HG03175 (cell line): Measurements from ENCODE around the gene B4GALNT2.

Source experiments
- ATAC-seq: cut with Tn5 transposase; IDR thresholded peaks from one replicate; pipeline ENCODE4 v1.9.1; 2021; ENCODE audit warnings: mild to moderate bottlenecking, moderate library complexity; ENCODE audit not compliant: unreplicated experiment

The B4GALNT2 gene

DNA sequence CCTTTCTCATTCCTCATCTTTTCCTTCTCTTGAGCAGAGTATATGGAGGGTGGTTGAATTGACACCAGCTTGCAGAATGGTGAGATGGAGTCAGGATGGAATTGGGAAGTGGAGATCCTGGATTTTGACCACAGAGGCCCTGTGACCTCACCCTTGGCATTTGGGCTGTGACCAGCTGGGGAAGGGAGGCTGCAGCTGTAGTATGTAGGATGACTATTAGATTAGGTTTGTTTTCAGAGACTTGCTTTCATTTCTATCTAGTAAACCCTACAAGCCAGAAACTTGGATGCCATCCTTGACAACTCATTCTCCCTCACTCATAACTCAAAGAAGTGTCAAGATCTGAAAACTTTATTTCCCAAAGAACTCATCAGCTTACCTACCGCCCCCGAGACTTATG, 71.9 kb downstream of the B4GALNT2 start:
- no peak for ATAC-seq

DNA sequence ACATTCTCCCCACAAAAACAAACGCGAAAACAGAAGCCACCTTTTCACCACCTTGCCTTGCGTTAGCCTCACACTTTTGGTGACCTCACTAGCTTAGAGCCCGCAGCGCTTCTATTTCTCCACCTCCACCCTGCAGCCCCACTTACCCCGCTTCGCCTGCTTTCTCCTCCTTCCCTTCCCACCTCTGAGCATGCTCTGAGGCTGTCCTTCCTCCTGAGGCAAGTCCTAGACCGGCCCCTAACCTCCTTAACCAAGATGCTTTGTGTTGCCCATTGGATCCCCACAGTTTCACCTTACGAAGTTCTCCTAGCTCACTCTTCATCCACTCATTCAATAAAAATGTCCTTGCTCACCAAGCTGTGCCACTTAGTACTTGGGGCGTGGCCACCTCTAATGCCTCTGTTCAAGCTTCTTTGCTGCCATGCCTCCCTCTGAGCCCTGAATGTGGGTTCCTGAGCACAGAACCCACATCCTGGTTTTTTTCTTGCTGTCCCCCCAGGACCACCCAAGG, 76.5 kb downstream of the B4GALNT2 start:
- ATAC-seq: no peak

DNA sequence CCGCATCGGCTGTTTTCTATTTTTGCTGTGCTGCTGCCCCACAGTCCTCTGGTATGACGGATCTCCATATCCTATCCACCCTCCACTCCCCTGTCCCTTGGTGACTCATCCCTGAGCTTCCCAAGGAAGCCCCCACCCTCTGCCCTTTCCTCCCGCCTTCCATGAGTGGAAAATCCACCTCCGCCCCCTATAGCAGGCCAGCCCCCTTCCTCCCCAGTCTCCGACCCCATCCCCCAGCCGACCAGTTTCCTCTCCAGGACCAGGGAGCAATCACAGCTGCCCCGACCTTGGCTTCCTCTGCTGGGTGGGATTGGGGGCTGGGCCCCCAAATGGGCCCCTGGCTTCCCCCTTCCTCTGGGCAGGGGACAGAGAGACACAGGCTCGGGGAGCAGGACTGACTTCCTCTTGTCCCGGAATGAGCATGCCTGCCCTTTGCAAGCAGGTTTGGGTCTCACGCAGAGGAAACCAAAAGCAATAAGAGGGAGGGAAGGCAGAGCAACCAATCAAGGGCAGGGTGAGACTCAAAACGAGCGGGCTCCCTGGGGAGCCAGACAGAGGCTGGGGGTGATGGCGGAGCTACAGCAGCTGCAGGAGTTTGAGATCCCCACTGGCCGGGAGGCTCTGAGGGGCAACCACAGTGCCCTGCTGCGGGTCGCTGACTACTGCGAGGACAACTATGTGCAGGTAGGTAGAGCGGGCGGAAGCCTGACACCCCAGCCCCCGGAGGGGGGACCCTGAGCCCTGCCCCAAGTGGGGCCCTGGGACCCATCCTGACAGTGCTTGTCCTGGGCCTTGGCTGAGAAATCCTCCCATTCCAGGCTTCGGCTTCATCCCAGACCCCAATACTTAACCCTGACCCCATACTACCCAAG, 77.8 kb downstream of the B4GALNT2 start, which contains the start of the genes ABI3 and GNGT2:
ABI3 (plus strand) TSS at position 550 of the 872 bp plus-strand sequence; CDS start at position 568, 18 bp downstream.
GNGT2 (minus strand) TSS at position 417 of the 872 bp plus-strand sequence. CDS start 3,152 bp downstream, outside the sequence.
- peak; percentile 86 for ATAC-seq

DNA sequence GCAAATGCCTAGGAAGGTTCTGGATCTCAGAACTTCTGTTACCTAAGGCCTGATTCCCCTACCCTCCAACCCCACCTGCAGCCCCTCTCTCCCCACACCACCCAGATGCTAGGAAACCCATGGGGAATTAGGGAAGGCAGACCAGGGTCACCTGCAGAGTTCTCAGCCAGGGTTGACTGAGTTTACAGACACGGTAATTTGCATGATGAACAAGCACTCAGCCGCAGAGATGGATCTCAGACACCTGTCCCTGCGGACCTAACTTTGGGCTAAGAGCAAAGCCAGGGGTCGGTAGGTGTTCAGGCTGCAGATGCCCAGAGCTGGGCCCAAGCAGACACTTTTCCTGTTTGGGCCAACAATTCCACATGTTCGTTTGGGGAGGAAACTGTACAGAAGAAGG, 80.8 kb downstream of the B4GALNT2 start:
- ATAC-seq: no peak

DNA sequence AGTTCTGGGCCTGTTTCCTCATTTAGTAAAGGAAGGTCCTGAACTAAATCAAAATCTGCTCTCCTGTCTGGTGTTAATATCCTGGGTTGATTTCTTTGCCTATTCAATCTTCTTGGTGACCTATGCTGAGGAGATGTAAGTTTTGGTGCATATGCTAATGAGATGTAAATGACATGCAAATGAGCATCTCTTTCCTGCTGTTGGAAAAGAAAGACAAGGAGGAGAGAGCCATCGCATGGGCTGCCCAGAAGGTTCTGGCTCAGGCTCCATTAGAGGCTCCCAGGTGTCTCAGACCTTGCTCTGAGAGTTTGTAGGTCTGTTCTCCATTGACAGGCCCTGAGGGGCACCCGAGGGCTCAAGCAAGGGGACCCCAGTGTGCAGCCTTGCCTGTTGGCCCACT, 81.3 kb downstream of the B4GALNT2 start:
- ATAC-seq: no peak

DNA sequence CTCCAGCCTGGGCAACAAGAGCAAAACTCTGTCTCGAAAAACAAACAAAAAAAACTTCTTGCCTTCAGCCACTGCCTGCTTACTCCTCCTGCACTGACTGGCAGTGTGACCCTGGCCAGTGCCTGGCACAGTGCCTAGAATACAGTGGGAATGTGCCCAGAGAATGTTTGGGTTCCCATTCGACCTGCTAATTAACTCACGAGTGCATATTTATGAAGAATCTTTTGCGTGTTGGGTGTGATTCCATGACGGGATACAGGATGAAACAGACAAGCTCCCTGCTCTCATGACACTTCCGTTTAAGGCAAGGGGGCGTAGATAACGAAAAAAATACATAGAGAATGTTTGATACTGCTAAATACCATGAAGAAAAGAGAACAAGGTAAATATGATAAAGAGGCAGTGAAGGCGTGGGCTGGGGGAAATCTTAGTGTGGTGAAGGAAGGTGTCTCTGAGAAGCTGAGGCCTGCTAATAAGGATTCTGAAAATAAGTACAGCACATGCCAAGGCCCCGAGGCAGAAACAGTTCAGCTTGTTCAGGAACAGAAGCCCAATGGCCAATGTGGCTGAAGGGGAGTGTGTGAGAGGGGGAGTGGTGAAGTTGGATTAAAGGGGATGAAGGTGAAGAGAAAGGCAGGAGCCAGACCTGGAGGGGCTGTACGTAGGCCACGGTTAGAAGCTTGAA, 82.2 kb downstream of the B4GALNT2 start:
- no peak for ATAC-seq

DNA sequence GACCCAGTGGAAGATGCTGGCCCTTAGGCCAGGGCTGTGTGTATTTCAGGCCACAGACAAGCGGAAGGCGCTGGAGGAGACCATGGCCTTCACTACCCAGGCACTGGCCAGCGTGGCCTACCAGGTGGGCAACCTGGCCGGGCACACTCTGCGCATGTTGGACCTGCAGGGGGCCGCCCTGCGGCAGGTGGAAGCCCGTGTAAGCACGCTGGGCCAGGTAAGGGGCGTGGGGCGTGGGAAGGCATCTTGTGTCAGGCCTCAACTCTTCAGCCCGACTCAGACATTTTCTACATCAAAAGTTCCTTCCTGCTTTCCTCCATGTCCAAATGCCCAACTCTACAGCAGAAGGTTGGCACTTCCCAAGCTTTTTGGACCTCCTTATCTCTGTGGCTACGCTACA, 83.9 kb downstream of the B4GALNT2 start:
- no peak for ATAC-seq

DNA sequence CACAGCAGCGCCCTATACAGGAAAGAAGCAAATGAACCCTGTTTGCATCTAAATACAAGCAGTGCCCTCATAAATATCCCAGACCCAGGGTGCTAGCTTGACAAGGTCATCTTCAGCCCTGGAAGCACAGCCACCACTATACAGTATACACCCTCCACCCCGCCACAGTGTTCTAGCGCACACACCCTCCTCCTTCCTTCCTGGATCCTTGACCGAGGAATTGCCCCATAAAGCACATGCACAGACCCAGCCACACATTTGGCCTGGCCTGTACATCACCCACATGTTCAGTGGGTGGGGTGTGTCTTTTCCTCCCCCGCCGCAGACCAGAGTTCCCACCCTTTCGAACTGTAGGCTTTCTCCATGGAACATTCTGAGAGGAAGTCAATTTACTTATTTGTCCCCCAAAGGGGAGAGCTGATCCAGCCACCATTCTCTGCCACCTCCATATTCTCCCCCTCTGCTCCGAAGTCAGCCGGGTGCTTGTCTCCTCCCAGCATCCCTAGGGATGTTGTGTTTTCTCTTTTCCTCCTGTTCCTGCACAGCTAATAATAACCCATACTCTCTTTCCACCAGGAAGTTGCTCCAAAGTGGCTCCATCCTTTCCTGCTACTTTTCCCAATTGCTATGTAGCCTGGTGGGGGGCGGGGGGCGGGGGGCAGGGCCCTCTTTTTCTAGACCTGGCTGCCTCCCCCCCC, 84.5 kb downstream of the B4GALNT2 start:
- ATAC-seq: no peak

DNA sequence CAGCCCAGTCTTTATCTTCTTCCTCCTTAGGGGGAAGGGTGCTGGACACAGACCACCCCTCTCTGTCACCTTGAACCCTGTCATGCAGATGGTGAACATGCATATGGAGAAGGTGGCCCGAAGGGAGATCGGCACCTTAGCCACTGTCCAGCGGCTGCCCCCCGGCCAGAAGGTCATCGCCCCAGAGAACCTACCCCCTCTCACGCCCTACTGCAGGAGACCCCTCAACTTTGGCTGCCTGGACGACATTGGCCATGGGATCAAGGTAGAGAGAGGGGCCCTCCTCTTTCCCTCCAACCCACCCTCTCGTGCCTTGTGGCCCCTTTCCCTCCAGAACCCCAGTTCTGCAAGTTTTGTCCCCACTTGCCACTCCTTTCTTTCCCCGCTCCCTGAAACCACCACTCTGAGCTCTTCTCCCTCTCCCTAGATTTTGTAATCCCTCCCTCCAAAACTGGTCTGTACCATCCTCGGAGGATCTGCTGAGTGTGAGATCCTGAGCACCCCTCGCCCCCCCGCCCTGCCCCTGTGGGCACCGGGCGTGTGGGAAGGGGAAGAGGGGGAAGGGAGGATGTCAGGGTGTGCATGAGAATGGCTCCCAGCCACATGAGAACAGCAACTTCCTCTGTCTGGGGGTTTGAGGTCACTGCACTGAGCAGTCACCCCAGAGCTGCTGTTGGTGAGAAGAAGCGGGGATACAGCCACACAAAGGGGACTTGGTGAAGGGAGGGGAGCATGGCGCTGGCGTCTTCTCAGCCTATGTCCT, 85.3 kb downstream of the B4GALNT2 start:
- peak; percentile 54 for ATAC-seq

DNA sequence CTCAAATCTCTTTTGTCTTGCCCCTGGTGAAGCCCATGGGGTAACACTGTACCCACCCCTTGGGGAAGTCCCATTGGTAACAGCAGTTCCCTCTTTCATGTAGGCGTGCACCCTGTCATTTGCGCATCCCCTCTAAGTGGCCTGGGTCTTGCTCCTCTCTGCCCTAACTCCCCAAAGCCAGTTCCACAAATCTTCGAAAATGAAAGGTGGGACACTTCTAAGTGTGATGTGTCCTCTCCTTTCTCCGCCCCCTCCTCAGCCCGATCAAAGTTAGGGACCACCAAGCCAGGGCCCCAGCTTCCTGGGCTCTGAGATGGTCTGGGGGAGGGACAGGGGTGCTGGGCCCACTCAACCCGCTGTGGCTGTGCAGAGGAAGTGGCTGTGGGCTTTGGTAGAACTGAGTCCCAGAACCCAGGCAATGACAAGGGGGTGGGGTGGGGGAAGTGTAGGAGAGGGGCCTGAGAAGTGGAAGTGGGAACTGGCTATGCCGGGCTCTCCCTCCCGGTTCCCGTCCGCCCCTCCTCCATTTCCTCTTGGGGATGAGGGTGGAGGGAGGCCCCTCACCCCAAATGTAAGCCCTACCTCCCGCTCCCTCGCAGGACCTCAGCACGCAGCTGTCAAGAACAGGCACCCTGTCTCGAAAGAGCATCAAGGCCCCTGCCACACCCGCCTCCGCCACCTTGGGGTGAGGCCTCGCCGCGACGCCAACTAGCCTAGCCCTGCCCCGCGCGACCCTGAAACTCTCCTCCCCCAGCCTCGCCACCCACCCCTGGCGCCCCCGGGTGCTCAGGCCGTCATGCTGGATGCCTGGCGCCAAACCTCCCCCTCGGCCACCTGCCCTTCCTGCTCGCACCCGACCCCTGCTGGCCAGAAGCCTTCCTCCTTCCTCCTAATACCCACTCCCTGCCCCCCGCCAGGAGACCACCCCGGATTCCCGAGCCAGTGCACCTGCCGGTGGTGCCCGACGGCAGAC, 86.7 kb downstream of the B4GALNT2 start:
- ATAC-seq: peak; percentile 42

DNA sequence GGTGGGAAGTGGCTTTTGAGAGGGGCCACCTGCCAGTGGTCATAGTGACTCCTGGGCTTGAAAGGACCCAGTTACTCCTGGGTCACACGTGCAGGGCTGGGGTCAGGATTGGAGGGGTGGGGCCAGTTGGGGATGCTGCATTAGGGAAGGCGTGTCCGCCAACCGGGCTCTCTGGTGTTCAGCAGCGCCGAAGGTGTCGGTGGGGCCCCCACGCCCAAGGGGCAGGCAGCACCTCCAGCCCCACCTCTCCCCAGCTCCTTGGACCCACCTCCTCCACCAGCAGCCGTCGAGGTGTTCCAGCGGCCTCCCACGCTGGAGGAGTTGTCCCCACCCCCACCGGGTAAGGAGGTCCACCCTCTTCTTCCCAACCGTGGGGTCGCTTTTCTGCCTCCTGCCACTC, 87.4 kb downstream of the B4GALNT2 start:
- ATAC-seq: no peak

DNA sequence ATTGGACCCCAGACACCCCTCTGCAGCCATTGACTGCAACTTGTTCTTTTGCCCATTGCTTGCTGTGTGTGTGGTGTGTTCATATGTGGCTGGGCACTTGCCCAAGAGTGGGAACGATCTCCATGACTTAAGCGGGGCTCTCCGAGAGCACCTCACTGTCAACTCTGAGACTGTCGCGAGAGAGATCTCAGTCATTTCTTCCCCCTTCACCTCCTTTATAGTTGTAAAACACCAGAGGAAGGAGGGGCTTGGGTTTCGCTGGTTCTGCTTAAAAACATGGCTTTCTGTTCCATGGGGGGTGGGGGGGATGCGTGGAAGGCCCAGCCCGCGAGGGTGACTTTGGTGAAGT, 90.6 kb downstream of the B4GALNT2 start:
- no peak for ATAC-seq

DNA sequence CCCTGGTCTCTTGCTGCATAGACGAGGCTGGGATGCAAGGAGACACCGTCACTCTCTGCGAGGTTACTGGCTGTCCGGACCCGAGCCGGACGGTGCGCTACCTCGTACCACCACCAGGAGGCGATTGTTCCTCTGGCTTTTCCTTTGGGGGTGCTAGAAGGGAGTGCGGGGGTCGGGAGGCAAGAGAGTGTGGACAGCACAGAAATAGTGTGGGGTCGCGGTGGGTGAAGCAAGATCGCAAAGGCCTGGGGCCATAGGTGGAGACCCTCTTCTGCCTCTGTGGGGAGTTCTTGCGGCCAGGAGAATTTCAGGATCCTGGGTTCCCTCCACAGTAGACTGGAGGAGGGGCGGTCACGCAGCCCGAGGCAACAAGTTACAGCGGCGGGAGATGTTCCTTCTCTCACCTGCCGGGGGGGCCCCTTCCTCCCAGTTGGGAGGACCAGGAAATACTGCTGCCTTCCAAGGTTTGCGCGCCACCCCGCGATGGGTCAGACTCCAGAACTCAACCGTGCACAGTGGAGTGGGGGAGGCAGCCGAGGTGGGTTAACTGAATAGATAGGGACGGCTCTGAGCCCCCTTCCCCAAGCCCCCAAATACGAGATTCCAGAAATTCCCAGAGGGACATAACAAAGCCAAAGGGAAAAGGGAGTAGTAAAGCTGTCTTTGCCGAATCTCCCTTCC, 91.1 kb downstream of the B4GALNT2 start:
- no peak for ATAC-seq

DNA sequence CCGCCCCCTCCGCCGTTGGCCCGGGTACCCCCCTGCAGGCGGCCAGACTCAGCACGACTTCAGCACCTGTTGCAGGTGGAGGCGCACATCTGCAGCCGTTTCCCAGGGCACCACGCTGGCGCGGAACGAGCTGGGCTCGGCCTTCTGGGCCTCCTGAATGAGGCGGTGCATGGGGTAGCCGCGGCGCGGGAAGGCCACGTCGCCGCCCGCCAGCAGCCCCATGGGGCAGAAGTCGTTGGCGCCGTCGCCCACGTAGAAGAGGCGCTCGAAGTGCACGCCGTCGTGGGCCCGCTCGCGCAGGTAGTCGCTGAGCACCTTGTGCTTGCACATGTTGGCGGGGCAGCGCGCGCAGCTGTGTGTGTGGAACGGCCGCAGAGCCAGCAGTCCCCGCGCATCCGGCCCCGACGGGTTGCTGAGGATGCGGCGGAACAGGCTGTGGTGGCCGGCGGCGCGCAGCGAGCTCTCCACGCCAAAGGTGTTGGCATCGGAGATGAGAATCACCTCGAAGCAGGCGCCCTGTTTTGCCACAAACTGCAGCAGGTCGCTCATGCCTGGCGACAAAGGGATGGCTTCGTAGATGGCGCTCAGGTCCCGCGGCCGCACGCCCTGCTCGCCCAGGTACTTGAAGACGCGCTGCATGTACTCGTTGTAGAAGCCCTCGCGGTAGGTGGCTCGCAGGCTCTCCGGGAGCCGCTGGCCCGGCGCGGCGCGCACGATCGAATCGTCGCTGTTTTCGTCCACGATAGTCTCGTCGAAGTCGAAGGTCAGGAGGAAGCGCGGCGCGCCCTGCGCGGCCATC, 91.8 kb downstream of the B4GALNT2 start:
- no peak for ATAC-seq

DNA sequence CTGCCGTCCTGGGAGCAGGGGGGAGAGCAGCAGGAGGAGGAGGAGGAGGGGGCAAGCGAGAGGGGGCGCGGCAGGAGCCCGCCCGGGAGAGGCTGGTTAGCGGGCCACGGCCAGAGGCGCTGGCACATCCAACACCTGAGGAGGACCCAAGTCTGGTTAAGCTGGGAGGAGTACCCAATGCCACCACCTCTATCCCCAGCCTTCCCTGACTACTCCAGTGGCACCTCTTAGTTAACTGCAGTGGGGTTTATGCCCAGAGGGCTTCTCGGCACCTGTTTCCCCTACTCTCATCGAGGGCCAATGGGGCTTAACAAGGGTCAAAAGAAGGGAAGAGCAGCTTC, 92.4 kb downstream of the B4GALNT2 start:
- ATAC-seq: no peak

DNA sequence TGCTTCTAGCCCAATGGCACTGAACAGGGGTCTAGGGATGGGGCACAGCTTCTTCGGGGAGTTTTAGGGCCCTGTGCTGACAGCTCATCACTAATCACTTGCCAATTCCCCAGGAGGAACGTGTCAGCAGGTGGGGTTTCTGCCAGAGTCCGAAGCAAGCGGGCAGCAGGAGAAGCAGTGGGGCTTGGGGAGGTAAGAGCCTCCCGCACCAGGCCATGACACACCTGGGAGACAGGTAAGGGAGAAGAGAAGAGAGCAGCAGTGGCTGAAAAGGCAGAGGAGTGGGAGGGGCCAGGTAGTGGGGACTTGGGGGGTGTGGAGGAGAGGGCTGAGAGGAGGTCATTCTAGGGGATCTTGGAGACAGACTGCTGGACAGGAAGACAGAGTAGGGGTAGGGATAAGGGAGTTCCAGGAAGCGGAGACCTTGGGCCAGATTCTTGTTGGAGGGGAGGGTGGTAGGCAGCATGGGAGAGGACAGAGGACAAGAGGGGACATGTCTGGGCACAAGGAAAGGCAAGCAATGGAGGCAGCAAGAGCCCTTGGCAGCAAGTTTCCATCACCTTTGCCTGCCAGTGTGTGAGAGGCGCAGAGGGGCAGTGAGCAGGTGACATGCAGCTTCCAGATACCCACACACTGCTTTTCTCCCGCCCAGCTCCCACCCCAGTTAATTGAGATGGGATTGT, 93.1 kb downstream of the B4GALNT2 start:
- ATAC-seq: no peak
